ENCODE data around the gene GUK1. TPM values are rescaled to one million over a fixed set of nuclear protein-coding genes. Genes with fewer than 3 reads are reported as not detected.
A peak's percentile ranks its signal among the peaks of the same experiment; 100 is the strongest.

The GUK1 gene
- polyA plus RNA-seq, 3 donors, result 262 to 391 (median 316) TPM

- Histone ChIP-seq H4K20me1 (ENCODE audit: insufficient read depth, low read length) (peaks cover 85% of the 10 kb centered on the region), H2AFZ (ENCODE audit: insufficient read depth, low read depth, low read length, poor library complexity, severe bottlenecking) (no peak overlapping the region), H3K36me3 (replicated peaks in 1 of 2; ENCODE audit: control insufficient read depth in 1 of 2, insufficient read depth in 2 of 2, low read length in 2 of 2) (peaks cover 41 to 70% of the 10 kb centered on the region in 2 donors), H3K4me1 (ENCODE audit: control insufficient read depth in 1 of 2, insufficient read depth in 2 of 2, low read length in 2 of 2) (peaks cover 21 to 42% of the 10 kb centered on the region in 2 donors), H3K27ac (ENCODE audit: low read depth in 1 of 2, low read length in 2 of 2) (no peak overlapping the region), H3K9me3 (replicated peaks in 1 of 2; ENCODE audit: control insufficient read depth in 1 of 2, insufficient read depth in 1 of 2, low read length in 2 of 2) (peaks cover 9 to 15% of the 10 kb centered on the region in 2 donors), H3K4me2 (replicated peaks; ENCODE audit: extremely low read depth, low read length, poor library complexity, severe bottlenecking) (no peak overlapping the region), H3K9ac (ENCODE audit: insufficient read depth, low read length, poor library complexity, severe bottlenecking) (no peak overlapping the region), H3K4me3 (replicated peaks in 1 of 3; ENCODE audit: low read depth in 2 of 3, low read length in 3 of 3) (no peak overlapping the region), H3K79me2 (ENCODE audit: insufficient read depth, low read length) (peaks cover 87% of the 10 kb centered on the region), H3K27me3 (ENCODE audit: control insufficient read depth in 2 of 2, insufficient read depth in 2 of 2, low read length in 2 of 2) (no peaks in the 10 kb centered on the region)
- DNase-seq, result peak in 1 of 3 donors; percentile 4
- Mint-ChIP-seq H3K4me3 (no peak overlapping the region), H3K27me3 (ENCODE audit: low read depth in 3 of 3) (peaks cover 0 to 4% (median 3%) of the 10 kb centered on the region in 3 donors), H3K4me1 (peaks cover 35% of the 10 kb centered on the region), H3K36me3 (peaks cover 44 to 67% of the 10 kb centered on the region in 2 donors), H3K9me3 (peaks cover 5 to 16% (median 10%) of the 10 kb centered on the region in 7 donors), H3K27ac (peak overlapping the region in 2 of 7 donors; percentile 13 to 79)
- intact Hi-C loops (cut with micrococcal nuclease), result no loop called here
- no peak for TF ChIP-seq CTCF (IDR thresholded peaks at IDR 0.05)
- 92% methylated on average over 26 of the region's 28 CpGs for WGBS (ENCODE audit: insufficient coverage)
Measured at GRCh38 chr1:228098323-228098931, 41.7 kb upstream of the GUK1 start.

- no peak overlapping the region for H3K4me3 Mint-ChIP-seq
Measured at GRCh38 chr1:228099331-228099732, 40.7 kb upstream of the GUK1 start.

More at GRCh38 chr1:228099331-228099732, 40.7 kb upstream of the GUK1 start:
- Mint-ChIP-seq H3K36me3 (peaks cover 41 to 58% of the 10 kb centered on the region in 2 donors), H3K27me3 (ENCODE audit: low read depth in 3 of 3) (peaks cover 0 to 4% (median 3%) of the 10 kb centered on the region in 3 donors), H3K4me1 (peaks cover 44% of the 10 kb centered on the region), H3K9me3 (peaks cover 4 to 7% (median 5%) of the 10 kb centered on the region in 7 donors), H3K27ac (peak overlapping the region in 4 of 7 donors; percentile 8 to 61 (median 40))
- H3K36me3 ChIP-seq (replicated peaks in 1 of 2; ENCODE audit: control insufficient read depth in 1 of 2, insufficient read depth in 2 of 2, low read length in 2 of 2), result peaks cover 41 to 64% of the 10 kb centered on the region in 2 donors
- H3K9me3 ChIP-seq (replicated peaks in 1 of 2; ENCODE audit: control insufficient read depth in 1 of 2, insufficient read depth in 1 of 2, low read length in 2 of 2), result peaks cover 5 to 6% of the 10 kb centered on the region in 2 donors
- H3K27ac ChIP-seq (ENCODE audit: low read depth in 1 of 2, low read length in 2 of 2), result peak overlapping the region in 1 of 2 donors; percentile 30
- H3K9ac ChIP-seq (ENCODE audit: insufficient read depth, low read length, poor library complexity, severe bottlenecking), result no peak overlapping the region
- H3K27me3 ChIP-seq (ENCODE audit: control insufficient read depth in 2 of 2, insufficient read depth in 2 of 2, low read length in 2 of 2), result no peaks in the 10 kb centered on the region
- no peak overlapping the region for H3K4me2 ChIP-seq (replicated peaks; ENCODE audit: extremely low read depth, low read length, poor library complexity, severe bottlenecking)
- no peak for TF ChIP-seq CTCF (IDR thresholded peaks at IDR 0.05)
- no peak overlapping the region for H2AFZ ChIP-seq (ENCODE audit: insufficient read depth, low read depth, low read length, poor library complexity, severe bottlenecking)
- 89% methylated on average over 4 of the region's 4 CpGs for WGBS (ENCODE audit: insufficient coverage)
- intact Hi-C loops (cut with micrococcal nuclease), result no loop called here
- H4K20me1 ChIP-seq (ENCODE audit: insufficient read depth, low read length), result peaks cover 76% of the 10 kb centered on the region
- H3K4me1 ChIP-seq (ENCODE audit: control insufficient read depth in 1 of 2, insufficient read depth in 2 of 2, low read length in 2 of 2), result peaks cover 30 to 52% of the 10 kb centered on the region in 2 donors
- no peak overlapping the region for H3K4me3 ChIP-seq (replicated peaks in 1 of 3; ENCODE audit: low read depth in 2 of 3, low read length in 3 of 3)
- no peak for DNase-seq
- peaks cover 84% of the 10 kb centered on the region for H3K79me2 ChIP-seq (ENCODE audit: insufficient read depth, low read length)
